HFFc6 (cell line): ENCODE results near the gene KDM4C. TPM values are rescaled to one million over a fixed set of nuclear protein-coding genes. Genes with fewer than 3 reads are reported as not detected.

Source experiments
- DNase-seq: peaks from one replicate; pipeline ENCODE4 v3.0.0-alpha.2; 2018
- H3K27ac Mint-ChIP-seq: 2 replicates; pipeline ENCODE4 v1.8.0; 2020; ENCODE audit warnings: mild to moderate bottlenecking, mixed read lengths
- H3K27me3 Mint-ChIP-seq: 2 replicates; pipeline ENCODE4 v1.8.0; 2021; ENCODE audit warnings: mild to moderate bottlenecking, moderate library complexity, mixed read lengths; ENCODE audit not compliant: insufficient read depth
- H3K36me3 Mint-ChIP-seq: 2 replicates; pipeline ENCODE4 v1.8.0; 2021; ENCODE audit warnings: low read depth, mixed read lengths
- H3K4me1 Mint-ChIP-seq: 2 replicates; pipeline ENCODE4 v1.8.0; 2020; ENCODE audit warnings: low read depth, mixed read lengths
- H3K4me3 Mint-ChIP-seq: 2 replicates; pipeline ENCODE4 v1.8.0; 2020; ENCODE audit warnings: mild to moderate bottlenecking, moderate library complexity, mixed read lengths
- H3K9me3 Mint-ChIP-seq: 2 replicates; pipeline ENCODE4 v1.8.0; 2020; ENCODE audit warnings: mild to moderate bottlenecking, mixed read lengths
- CTCF ChIP-seq: fragments of 200-600 bp; sonication (generic); IDR thresholded peaks from 2 replicates; pipeline ENCODE4 v1.5.0; 2021; ENCODE audit warnings: antibody characterized with exemption, mild to moderate bottlenecking
- total RNA-seq, 6 experiments: library from RNA; stranded (reverse); fragmentation: NEBNext Ultra II Directional; extraction: Animal tissue kit (Norgen Biotek cat#: 25700); gene quantifications; 2 replicates in 1 of 6; 3 replicates in 5 of 6; pipeline ENCODE4 v1.2.3, GENCODE V29; 2021

Gene KDM4C
- total RNA-seq, 6 experiments from 2014 or later = 9.1 to 12.0 (median 11.1) TPM

GRCh38 chr9:6715755-6716643, 41.8 kb upstream of the KDM4C start:
- no peak overlapping the region; the same call in 1 of the 2 replicates for H3K4me3 Mint-ChIP-seq
- H3K27ac Mint-ChIP-seq = no peak overlapping the region
- H3K27me3 Mint-ChIP-seq = peaks cover 2% of the 10 kb centered on the region
- H3K9me3 Mint-ChIP-seq = no peaks in the 10 kb centered on the region
- H3K36me3 Mint-ChIP-seq = no peaks in the 10 kb centered on the region
- peaks cover 11% of the 10 kb centered on the region for H3K4me1 Mint-ChIP-seq
- TF ChIP-seq CTCF = no peak
- no peak for DNase-seq

GRCh38 chr9:6716766-6717165, 41.0 kb upstream of the KDM4C start:
- Mint-ChIP-seq H3K27me3 (peaks cover 2% of the 10 kb centered on the region), H3K27ac (no peak overlapping the region), H3K4me3 (no peak overlapping the region), H3K36me3 (no peaks in the 10 kb centered on the region), H3K9me3 (no peaks in the 10 kb centered on the region), H3K4me1 (peaks cover 4% of the 10 kb centered on the region)
- TF ChIP-seq CTCF = no peak
- no peak for DNase-seq

- H3K4me1 Mint-ChIP-seq = no peaks in the 10 kb centered on the region
- DNase-seq = no peak
- peaks cover 4% of the 10 kb centered on the region for H3K27me3 Mint-ChIP-seq
- H3K9me3 Mint-ChIP-seq = no peaks in the 10 kb centered on the region
- H3K4me3 Mint-ChIP-seq = no peak overlapping the region
- H3K36me3 Mint-ChIP-seq = no peaks in the 10 kb centered on the region
- no peak for TF ChIP-seq CTCF
- H3K27ac Mint-ChIP-seq = no peak overlapping the region
Observed at GRCh38 chr9:6723881-6724420, 33.8 kb upstream of the KDM4C start.

- no peak overlapping the region for H3K4me3 Mint-ChIP-seq
- peaks cover 3% of the 10 kb centered on the region; the same call in 1 of the 2 replicates for H3K27me3 Mint-ChIP-seq
- peaks cover 6% of the 10 kb centered on the region; the same call in 1 of the 2 replicates for H3K36me3 Mint-ChIP-seq
- H3K4me1 Mint-ChIP-seq = no peaks in the 10 kb centered on the region
- no peak for TF ChIP-seq CTCF
- H3K27ac Mint-ChIP-seq = no peak overlapping the region
- DNase-seq = no peak
- peaks cover 9% of the 10 kb centered on the region for H3K9me3 Mint-ChIP-seq
Observed at GRCh38 chr9:6733257-6733656, 24.5 kb upstream of the KDM4C start.

GRCh38 chr9:6733831-6734230, 23.9 kb upstream of the KDM4C start:
- DNase-seq = no peak
- peaks cover 9% of the 10 kb centered on the region for H3K9me3 Mint-ChIP-seq
- no peaks in the 10 kb centered on the region for H3K4me1 Mint-ChIP-seq
- TF ChIP-seq CTCF = no peak
- no peak overlapping the region for H3K4me3 Mint-ChIP-seq
- peaks cover 6% of the 10 kb centered on the region; the same call in 1 of the 2 replicates for H3K36me3 Mint-ChIP-seq
- H3K27ac Mint-ChIP-seq = no peak overlapping the region
- peaks cover 3% of the 10 kb centered on the region; the same call in 1 of the 2 replicates for H3K27me3 Mint-ChIP-seq
